Posterior cingulate gyrus (tissue), 11 donors: ENCODE measurements around the gene TYMP.

Experiments used
- DNase-seq, 10 donors: peaks; one replicate each; pipeline versions ENCODE4 v3.0.0 to v3.0.0-alpha.2; 2020 to 2021; ENCODE audit warnings: mixed read lengths in 3 of 10
- intact Hi-C: fragments of 100-400 bp; cut with DNase I; formaldehyde crosslinking; loops from one replicate; pipeline ENCODE4 v1.15.1; 2023

TYMP gene

GRCh38 chr22:50529897-50530579 lies at the start of gene TYMP:
TSS of gene TYMP (minus strand) at chr22:50530012. CDS start at chr22:50529709, 303 bp downstream.
- intact Hi-C loops, result no loop called here
- DNase-seq, result peak in 1 of 10 donors; percentile 87

GRCh38 chr22:50578776-50579310 lies 49.0 kb upstream of the TYMP start:
- peak in 2 of 10 donors; percentile 41 to 47 for DNase-seq
- intact Hi-C loops, result no loop called here

GRCh38 chr22:50577987-50578775 lies 48.4 kb upstream of the TYMP start, which contains the start of gene CPT1B:
TSS of gene CPT1B (minus strand) at chr22:50578427. CDS start at chr22:50577915, 512 bp downstream.
- intact Hi-C loops, result no loop called here
- peak in 2 of 10 donors; percentile 65 to 76 for DNase-seq

- intact Hi-C loops, result no loop called here
- DNase-seq, result peak in 2 of 10 donors; percentile 79
Measured at GRCh38 chr22:50577697-50577986, 47.8 kb upstream of the TYMP start.

GRCh38 chr22:50576806-50577696 lies 47.2 kb upstream of the TYMP start:
- intact Hi-C loops, result no loop called here
- DNase-seq, result peak in 2 of 10 donors; percentile 73 to 82

- intact Hi-C loops, result no loop called here
- DNase-seq, result peak in 2 of 10 donors; percentile 74 to 82
Measured at GRCh38 chr22:50576070-50576469, 46.3 kb upstream of the TYMP start.

- intact Hi-C loops, result no loop called here
- peak in 2 of 10 donors; percentile 55 to 73 for DNase-seq
Measured at GRCh38 chr22:50575426-50575941, 45.7 kb upstream of the TYMP start.

- DNase-seq, result peak in 2 of 10 donors; percentile 67 to 73
- intact Hi-C loops, result no loop called here
Measured at GRCh38 chr22:50574383-50574755, 44.6 kb upstream of the TYMP start.

GRCh38 chr22:50573491-50574382 lies 43.9 kb upstream of the TYMP start:
- intact Hi-C loops, result no loop called here
- DNase-seq, result peak in 2 of 10 donors; percentile 49 to 72

- DNase-seq, result peak in 2 of 10 donors; percentile 55 to 75
- intact Hi-C loops, result no loop called here
Measured at GRCh38 chr22:50572965-50573364, 43.2 kb upstream of the TYMP start.

- intact Hi-C loops, result no loop called here
- DNase-seq, result peak in 2 of 10 donors; percentile 74 to 77
Measured at GRCh38 chr22:50571264-50572175, 41.7 kb upstream of the TYMP start.

GRCh38 chr22:50570861-50571260 lies 41.0 kb upstream of the TYMP start:
- peak in 2 of 10 donors; percentile 50 to 63 for DNase-seq
- intact Hi-C loops, result no loop called here

GRCh38 chr22:50569896-50570535 lies 40.2 kb upstream of the TYMP start:
- intact Hi-C loops, result no loop called here
- peak in 2 of 10 donors; percentile 32 to 69 for DNase-seq

- DNase-seq, result peak in 2 of 10 donors; percentile 38 to 52
- intact Hi-C loops, result no loop called here
Measured at GRCh38 chr22:50569041-50569459, 39.2 kb upstream of the TYMP start.

GRCh38 chr22:50568626-50569025 lies 38.8 kb upstream of the TYMP start:
- DNase-seq, result peak in 2 of 10 donors; percentile 25 to 76
- intact Hi-C loops, result no loop called here

- intact Hi-C loops, result no loop called here
- DNase-seq, result peak in 2 of 10 donors; percentile 5 to 52
Measured at GRCh38 chr22:50567721-50568252, 38.0 kb upstream of the TYMP start.

- intact Hi-C loops, result no loop called here
- peak in 2 of 10 donors; percentile 40 for DNase-seq
Measured at GRCh38 chr22:50564289-50564688, 34.5 kb upstream of the TYMP start.
